ENCODE data around the gene CDK12.

The CDK12 gene

DNA sequence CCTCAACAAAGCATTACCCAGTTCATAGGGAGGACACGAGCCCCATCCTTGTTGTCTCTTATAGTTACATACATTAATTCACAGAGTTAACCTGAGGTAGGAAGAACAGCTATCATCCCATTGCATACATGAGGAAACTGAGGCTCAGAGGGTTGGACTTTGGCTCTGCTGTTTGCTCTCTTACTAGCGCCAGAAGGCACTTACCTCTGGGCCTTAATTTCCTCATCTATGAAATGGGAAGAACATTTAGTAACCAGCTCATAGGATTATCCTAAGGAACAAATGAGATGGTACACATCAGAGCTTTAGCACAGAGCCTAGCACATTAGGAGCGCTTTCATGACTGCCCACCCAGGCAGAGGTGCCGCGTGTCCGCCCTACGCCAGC lies 118.8 kb downstream of the CDK12 start:
- no peak for TF ChIP-seq CTCF (IDR thresholded peaks at IDR 0.05; ENCODE audit: insufficient read depth, low read depth, low read length, missing control alignments)
- DNase-seq (ENCODE audit: low read depth), result no peak
- no peak overlapping the region for H3K4me3 ChIP-seq (ENCODE audit: low read depth, low read length)

- H3K4me3 ChIP-seq (ENCODE audit: low read depth, low read length), result no peak overlapping the region
- no peak for DNase-seq (ENCODE audit: low read depth)
- TF ChIP-seq CTCF (IDR thresholded peaks at IDR 0.05; ENCODE audit: insufficient read depth, low read depth, low read length, missing control alignments), result no peak
These were observed 119.9 kb downstream of the CDK12 start for GRCh38 chr17:39581071-39581758.

- DNase-seq (ENCODE audit: low read depth), result no peak
- H3K4me3 ChIP-seq (ENCODE audit: low read depth, low read length), result no peak overlapping the region
- TF ChIP-seq CTCF (IDR thresholded peaks at IDR 0.05; ENCODE audit: insufficient read depth, low read depth, low read length, missing control alignments), result no peak
These were observed 120.4 kb downstream of the CDK12 start for GRCh38 chr17:39581759-39582085.

- no peak overlapping the region for H3K4me3 ChIP-seq (ENCODE audit: low read depth, low read length)
- DNase-seq (ENCODE audit: low read depth), result no peak
- no peak for TF ChIP-seq CTCF (IDR thresholded peaks at IDR 0.05; ENCODE audit: insufficient read depth, low read depth, low read length, missing control alignments)
These were observed 121.4 kb downstream of the CDK12 start for GRCh38 chr17:39582658-39583057.

Data from GM12865 (cell line).